ENCODE results near the gene CD81. TPM values are rescaled to one million over a fixed set of nuclear protein-coding genes. Genes with fewer than 3 reads are reported as not detected.

CD81 gene
- total RNA-seq, 3 donors from 2014 or later (not counting 1 experiment from before 2014, with no cell fraction given): 263 to 292 (median 263) TPM

- no peak overlapping the region for H3K4me3 ChIP-seq (ENCODE audit: low read length)
- Mint-ChIP-seq H3K9me3 (no peaks in the 10 kb centered on the region), H3K4me1 (peaks cover 32 to 72% of the 10 kb centered on the region in 2 donors), H3K27ac (peak overlapping the region; percentile 38 to 85), H3K27me3 (ENCODE audit: low read depth in 2 of 2) (no peaks in the 10 kb centered on the region), H3K36me3 (no peaks in the 10 kb centered on the region), H3K4me3 (peak overlapping the region; percentile 68)
- H3K36me3 ChIP-seq (ENCODE audit: control insufficient read depth, insufficient read depth, low read length): peaks cover 6% of the 10 kb centered on the region
- DNase-seq (no peak), ATAC-seq (no peak)
- no peaks in the 10 kb centered on the region for H3K27me3 ChIP-seq (ENCODE audit: control insufficient read depth, insufficient read depth, low read length)
- 71% methylated on average over 15 of the region's 15 CpGs for WGBS (ENCODE audit: insufficient coverage)
- peaks cover 97% of the 10 kb centered on the region for H3K4me1 ChIP-seq (ENCODE audit: control insufficient read depth, insufficient read depth, low read length)
- H3K9me3 ChIP-seq (ENCODE audit: control insufficient read depth, insufficient read depth, low read length): no peaks in the 10 kb centered on the region
- no peak for TF ChIP-seq CTCF (IDR thresholded peaks at IDR 0.05)
- intact Hi-C loops (cut with micrococcal nuclease): no loop called here
- peak overlapping the region; percentile 59 for H3K27ac ChIP-seq (ENCODE audit: low read length)
Measured at GRCh38 chr11:2388431-2389376, 11.6 kb downstream of the CD81 start.

GRCh38 chr11:2389377-2390026 is 12.4 kb downstream of the CD81 start:
- TF ChIP-seq CTCF (IDR thresholded peaks at IDR 0.05): no peak
- Mint-ChIP-seq H3K27ac (peak overlapping the region; percentile 38 to 85), H3K36me3 (no peaks in the 10 kb centered on the region), H3K27me3 (ENCODE audit: low read depth in 2 of 2) (no peaks in the 10 kb centered on the region), H3K4me1 (peaks cover 35 to 64% of the 10 kb centered on the region in 2 donors), H3K9me3 (no peaks in the 10 kb centered on the region), H3K4me3 (peak overlapping the region; percentile 68)
- Histone ChIP-seq H3K9me3 (ENCODE audit: control insufficient read depth, insufficient read depth, low read length) (no peaks in the 10 kb centered on the region), H3K36me3 (ENCODE audit: control insufficient read depth, insufficient read depth, low read length) (peaks cover 11% of the 10 kb centered on the region), H3K4me1 (ENCODE audit: control insufficient read depth, insufficient read depth, low read length) (peaks cover 100% of the 10 kb centered on the region), H3K4me3 (ENCODE audit: low read length) (no peak overlapping the region), H3K27ac (ENCODE audit: low read length) (peak overlapping the region; percentile 59), H3K27me3 (ENCODE audit: control insufficient read depth, insufficient read depth, low read length) (no peaks in the 10 kb centered on the region)
- no peak for ATAC-seq
- intact Hi-C loops (cut with micrococcal nuclease): no loop called here
- 38% methylated on average over 14 of the region's 14 CpGs for WGBS (ENCODE audit: insufficient coverage)
- DNase-seq: peak in 1 of 2 donors; percentile 36

- no peaks in the 10 kb centered on the region for H3K9me3 Mint-ChIP-seq
- H3K27ac Mint-ChIP-seq: peak overlapping the region; percentile 38 to 85
- intact Hi-C loops (cut with micrococcal nuclease): no loop called here
- no peaks in the 10 kb centered on the region for H3K36me3 Mint-ChIP-seq
- peaks cover 32 to 57% of the 10 kb centered on the region in 2 donors for H3K4me1 Mint-ChIP-seq
- H3K27me3 Mint-ChIP-seq (ENCODE audit: low read depth in 2 of 2): no peaks in the 10 kb centered on the region
- H3K27me3 ChIP-seq (ENCODE audit: control insufficient read depth, insufficient read depth, low read length): no peaks in the 10 kb centered on the region
- no peak overlapping the region for H3K27ac ChIP-seq (ENCODE audit: low read length)
- peaks cover 100% of the 10 kb centered on the region for H3K4me1 ChIP-seq (ENCODE audit: control insufficient read depth, insufficient read depth, low read length)
- TF ChIP-seq CTCF (IDR thresholded peaks at IDR 0.05): no peak
- H3K36me3 ChIP-seq (ENCODE audit: control insufficient read depth, insufficient read depth, low read length): peaks cover 14% of the 10 kb centered on the region
- H3K4me3 Mint-ChIP-seq: peak overlapping the region; percentile 68
- ATAC-seq (no peak), DNase-seq (no peak)
- no peaks in the 10 kb centered on the region for H3K9me3 ChIP-seq (ENCODE audit: control insufficient read depth, insufficient read depth, low read length)
- H3K4me3 ChIP-seq (ENCODE audit: low read length): no peak overlapping the region
- 94% methylated on average over 23 of the region's 23 CpGs for WGBS (ENCODE audit: insufficient coverage)
Measured at GRCh38 chr11:2390091-2390724, 13.1 kb downstream of the CD81 start.

All from natural killer cell (primary cell).